HG03378 (cell line): ENCODE results near the gene SORBS1.

Experiments
- ATAC-seq: cut with Tn5 transposase; IDR thresholded peaks from one replicate; pipeline ENCODE4 v1.9.1; 2021; ENCODE audit warnings: mild to moderate bottlenecking, moderate library complexity; ENCODE audit not compliant: unreplicated experiment

Gene SORBS1

GRCh38 chr10:95330966-95331453 is 230.2 kb downstream of the SORBS1 start:
- ATAC-seq = no peak

- no peak for ATAC-seq
Measured at GRCh38 chr10:95329296-95329695, 231.9 kb downstream of the SORBS1 start.

- ATAC-seq = no peak
Measured at GRCh38 chr10:95328013-95328412, 233.2 kb downstream of the SORBS1 start.

- no peak for ATAC-seq
Measured at GRCh38 chr10:95327367-95327766, 233.8 kb downstream of the SORBS1 start.

- no peak for ATAC-seq
Measured at GRCh38 chr10:95326396-95326795, 234.8 kb downstream of the SORBS1 start.

- no peak for ATAC-seq
Measured at GRCh38 chr10:95325863-95326262, 235.3 kb downstream of the SORBS1 start.

- no peak for ATAC-seq
Measured at GRCh38 chr10:95324436-95325268, 236.5 kb downstream of the SORBS1 start.

- ATAC-seq = no peak
Measured at GRCh38 chr10:95321554-95322301, 239.4 kb downstream of the SORBS1 start.

GRCh38 chr10:95319239-95319638 is 241.9 kb downstream of the SORBS1 start:
- no peak for ATAC-seq

GRCh38 chr10:95315509-95315908 is 245.7 kb downstream of the SORBS1 start:
- no peak for ATAC-seq

GRCh38 chr10:95314192-95314918 is 246.8 kb downstream of the SORBS1 start:
- no peak for ATAC-seq

GRCh38 chr10:95312986-95313495 is 248.1 kb downstream of the SORBS1 start:
- no peak for ATAC-seq

GRCh38 chr10:95312257-95312656 is 248.9 kb downstream of the SORBS1 start:
- no peak for ATAC-seq

- ATAC-seq = peak; percentile 61
Measured at GRCh38 chr10:95309958-95310357, 251.2 kb downstream of the SORBS1 start.

GRCh38 chr10:95308389-95309302 is 252.5 kb downstream of the SORBS1 start:
- no peak for ATAC-seq

- no peak for ATAC-seq
Measured at GRCh38 chr10:95306851-95307250, 254.3 kb downstream of the SORBS1 start.

- no peak for ATAC-seq
Measured at GRCh38 chr10:95306318-95306650, 254.9 kb downstream of the SORBS1 start.

GRCh38 chr10:95305606-95306317 is 255.4 kb downstream of the SORBS1 start:
- ATAC-seq = no peak

- ATAC-seq = no peak
Measured at GRCh38 chr10:95304976-95305375, 256.2 kb downstream of the SORBS1 start.

GRCh38 chr10:95304463-95304862 is 256.7 kb downstream of the SORBS1 start:
- ATAC-seq = no peak
